ENCODE measurements around the gene KRT78.

KRT78 gene

DNA sequence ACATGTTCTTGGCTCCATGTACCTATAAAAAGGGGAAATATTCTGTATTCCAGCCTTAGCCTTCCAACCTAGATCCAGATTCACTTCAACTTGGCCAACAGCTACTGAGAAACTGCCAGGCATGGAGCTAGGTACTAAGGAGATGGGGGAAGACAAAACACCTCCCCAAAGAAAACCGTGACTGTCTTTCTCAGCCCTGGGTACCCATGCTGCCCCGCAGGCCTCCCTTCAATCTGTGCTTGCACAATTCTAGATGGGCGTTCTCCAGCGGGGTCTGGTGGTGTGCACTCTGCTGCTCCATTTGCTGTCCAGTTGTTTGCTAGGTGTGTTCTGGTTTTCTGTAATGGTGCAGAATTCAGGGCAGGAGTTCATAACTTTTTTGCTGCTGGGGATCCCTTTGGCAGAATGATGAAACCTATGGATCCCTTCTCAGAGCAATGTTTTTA lies 34.1 kb downstream of the KRT78 start:
- peaks cover 25% of the 10 kb centered on the region for H3K4me1 Mint-ChIP-seq
- peak overlapping the region in 1 of 3 experiments; percentile 21 for H3K27ac Mint-ChIP-seq
- TF ChIP-seq, protein P1, sequence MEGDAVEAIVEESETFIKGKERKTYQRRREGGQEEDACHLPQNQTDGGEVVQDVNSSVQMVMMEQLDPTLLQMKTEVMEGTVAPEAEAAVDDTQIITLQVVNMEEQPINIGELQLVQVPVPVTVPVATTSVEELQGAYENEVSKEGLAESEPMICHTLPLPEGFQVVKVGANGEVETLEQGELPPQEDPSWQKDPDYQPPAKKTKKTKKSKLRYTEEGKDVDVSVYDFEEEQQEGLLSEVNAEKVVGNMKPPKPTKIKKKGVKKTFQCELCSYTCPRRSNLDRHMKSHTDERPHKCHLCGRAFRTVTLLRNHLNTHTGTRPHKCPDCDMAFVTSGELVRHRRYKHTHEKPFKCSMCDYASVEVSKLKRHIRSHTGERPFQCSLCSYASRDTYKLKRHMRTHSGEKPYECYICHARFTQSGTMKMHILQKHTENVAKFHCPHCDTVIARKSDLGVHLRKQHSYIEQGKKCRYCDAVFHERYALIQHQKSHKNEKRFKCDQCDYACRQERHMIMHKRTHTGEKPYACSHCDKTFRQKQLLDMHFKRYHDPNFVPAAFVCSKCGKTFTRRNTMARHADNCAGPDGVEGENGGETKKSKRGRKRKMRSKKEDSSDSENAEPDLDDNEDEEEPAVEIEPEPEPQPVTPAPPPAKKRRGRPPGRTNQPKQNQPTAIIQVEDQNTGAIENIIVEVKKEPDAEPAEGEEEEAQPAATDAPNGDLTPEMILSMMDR (IDR thresholded peaks at IDR 0.05; ENCODE audit: unreplicated experiment in 3 of 3) = no peak
- no peak overlapping the region for H3K4me3 Mint-ChIP-seq
- H3K36me3 Mint-ChIP-seq (ENCODE audit: low read depth) = no peaks in the 10 kb centered on the region
- H3K9me3 Mint-ChIP-seq = no peaks in the 10 kb centered on the region
- H3K27me3 Mint-ChIP-seq (ENCODE audit: low read depth) = peaks cover 5% of the 10 kb centered on the region

DNA sequence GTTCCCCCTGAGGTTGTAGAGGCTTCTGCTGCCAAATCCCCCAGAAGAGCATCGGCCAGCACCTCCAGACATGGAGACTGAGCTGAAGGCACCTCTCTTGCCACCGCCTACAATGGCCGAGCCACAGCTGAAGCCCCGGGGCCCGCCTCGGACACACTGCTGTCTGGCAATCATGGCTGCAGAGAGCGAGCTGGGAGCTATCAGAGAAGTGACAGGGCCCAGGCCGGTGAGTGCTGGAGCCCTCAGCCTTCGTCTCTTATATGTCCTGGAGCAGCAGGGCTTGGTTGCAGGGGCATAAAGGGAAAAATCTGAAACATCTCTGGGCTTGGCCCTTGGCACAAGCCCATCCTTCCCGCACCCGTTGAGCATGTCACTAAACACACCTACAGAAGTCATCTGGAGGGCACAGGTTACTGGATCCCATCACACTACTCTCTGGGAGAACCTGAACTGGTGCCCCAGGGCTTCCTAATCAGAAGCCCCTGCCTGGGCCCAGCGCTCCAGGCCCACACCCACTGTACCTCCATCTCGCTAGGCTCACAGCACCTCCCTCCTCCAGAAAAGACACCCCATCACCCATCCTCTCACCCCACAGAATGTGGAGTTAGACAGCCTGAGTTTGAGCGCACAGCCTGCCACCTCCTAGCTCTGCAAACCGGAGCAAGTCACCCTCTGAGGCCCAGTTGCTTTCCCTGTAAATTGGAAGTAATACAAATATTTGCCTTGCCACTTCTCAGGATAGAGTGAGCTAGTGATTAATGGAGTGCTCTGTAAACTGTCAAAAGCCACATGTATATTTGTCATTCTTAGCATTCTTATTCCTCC lies 34.7 kb downstream of the KRT78 start, which contains the start of gene KRT4:
KRT4 (minus strand) TSS at position 232 of the 825 bp plus-strand sequence; CDS start at position 174, 58 bp downstream.
- Mint-ChIP-seq H3K27ac (peak within 1 kb of the TSS in 1 of 3 experiments; percentile 21), H3K9me3 (no peaks in the 10 kb centered on the region), H3K4me1 (peaks cover 22% of the 10 kb centered on the region), H3K4me3 (no peak within 1 kb of the TSS), H3K36me3 (ENCODE audit: low read depth) (no peaks in the 10 kb centered on the region), H3K27me3 (ENCODE audit: low read depth) (peaks cover 10% of the 10 kb centered on the region)
- TF ChIP-seq, protein P1 (IDR thresholded peaks at IDR 0.05; ENCODE audit: unreplicated experiment in 3 of 3) = no peak

DNA sequence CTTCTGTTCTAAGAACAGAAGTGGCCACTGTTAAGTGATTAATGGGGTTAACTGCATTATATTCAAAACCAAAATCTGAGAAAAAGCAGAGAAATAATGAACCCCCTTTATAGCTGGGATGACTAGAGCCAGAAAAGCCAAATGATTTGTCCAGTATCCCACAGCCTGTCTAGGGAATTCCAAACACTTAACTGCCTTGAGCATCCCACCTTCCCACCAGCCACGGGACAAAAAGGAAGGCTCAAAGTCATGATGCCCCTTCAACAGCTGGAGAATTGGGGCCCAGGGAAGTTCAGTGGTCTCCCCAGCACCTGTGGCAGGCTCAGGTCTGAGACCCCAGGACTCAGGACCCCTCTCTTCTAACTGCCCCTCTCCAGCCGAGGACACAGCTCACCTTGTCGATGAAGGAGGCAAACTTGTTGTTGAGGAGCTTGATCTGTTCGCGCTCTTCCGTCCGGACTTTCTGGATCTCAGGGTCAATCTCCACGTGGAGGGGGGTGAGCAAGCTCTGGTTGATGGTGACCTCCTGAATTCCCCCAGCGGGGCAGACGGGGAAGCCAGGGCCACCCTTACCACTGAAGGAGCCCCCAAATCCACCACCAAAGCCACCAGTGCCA lies 35.5 kb downstream of the KRT78 start:
- TF ChIP-seq, protein P1 (IDR thresholded peaks at IDR 0.05; ENCODE audit: unreplicated experiment in 3 of 3) = no peak
- Mint-ChIP-seq H3K4me1 (peaks cover 14% of the 10 kb centered on the region), H3K4me3 (no peak overlapping the region), H3K9me3 (no peaks in the 10 kb centered on the region), H3K27me3 (ENCODE audit: low read depth) (peaks cover 16% of the 10 kb centered on the region), H3K27ac (no peak overlapping the region), H3K36me3 (ENCODE audit: low read depth) (no peaks in the 10 kb centered on the region)

DNA sequence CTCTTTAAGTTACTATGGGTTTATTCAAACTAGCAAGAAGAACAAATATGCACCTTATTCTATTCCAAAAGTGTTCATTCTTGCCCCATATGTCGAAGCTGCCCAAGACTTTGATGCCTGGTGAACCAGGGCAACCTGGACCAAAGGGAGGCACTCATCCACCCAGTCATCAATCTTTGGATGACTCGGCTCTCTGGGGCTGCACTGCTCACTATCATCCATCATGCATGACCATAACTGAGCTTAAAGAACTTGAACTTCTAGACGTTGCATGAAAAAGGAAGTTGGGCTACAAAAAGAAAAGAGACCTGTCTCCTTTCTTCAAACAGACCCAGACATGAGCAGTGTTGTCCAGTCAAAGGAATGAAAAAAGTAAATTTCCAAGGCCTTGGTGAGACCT lies 36.0 kb downstream of the KRT78 start:
- Mint-ChIP-seq H3K27ac (no peak overlapping the region), H3K36me3 (ENCODE audit: low read depth) (no peaks in the 10 kb centered on the region), H3K27me3 (ENCODE audit: low read depth) (peaks cover 21% of the 10 kb centered on the region), H3K4me1 (peaks cover 10% of the 10 kb centered on the region), H3K9me3 (no peaks in the 10 kb centered on the region), H3K4me3 (no peak overlapping the region)
- TF ChIP-seq, protein P1 (IDR thresholded peaks at IDR 0.05; ENCODE audit: unreplicated experiment in 3 of 3) = no peak

DNA sequence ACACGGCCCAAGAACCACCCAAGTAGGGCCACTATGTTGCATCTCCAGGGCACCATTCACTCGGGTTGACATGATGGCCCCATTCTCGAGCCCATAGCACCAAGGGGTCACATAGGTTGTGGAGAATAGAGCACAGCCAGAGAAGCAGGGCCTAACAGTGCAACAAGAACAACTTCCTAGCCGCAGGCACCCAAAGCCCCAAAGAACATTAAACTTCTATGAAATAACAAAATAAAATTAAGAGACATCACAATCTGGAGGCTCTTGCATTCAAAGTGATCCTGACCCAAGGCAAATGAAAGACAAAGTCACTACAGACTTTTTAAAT lies 36.8 kb downstream of the KRT78 start:
- TF ChIP-seq, protein P1 (IDR thresholded peaks at IDR 0.05; ENCODE audit: unreplicated experiment in 3 of 3) = no peak
- Mint-ChIP-seq H3K4me1 (peaks cover 5% of the 10 kb centered on the region), H3K27me3 (ENCODE audit: low read depth) (peaks cover 23% of the 10 kb centered on the region), H3K36me3 (ENCODE audit: low read depth) (no peaks in the 10 kb centered on the region), H3K4me3 (no peak overlapping the region), H3K27ac (no peak overlapping the region), H3K9me3 (no peaks in the 10 kb centered on the region)

All from nephron (organoid).